H9 (cell line): ENCODE measurements around the gene USP22. TPM values are rescaled to one million over a fixed set of nuclear protein-coding genes. Genes with fewer than 3 reads are reported as not detected.

Experiments used
- DNase-seq: peaks from one replicate; pipeline ENCODE4 v3.0.0-alpha.2; 2017
- H2AFZ ChIP-seq: one replicate; pipeline ENCODE4 v1.6.1; 2013; ENCODE audit warnings: mild to moderate bottlenecking, low read length, control low read depth, moderate library complexity
- H2AK5ac ChIP-seq: 2 replicates; pipeline ENCODE4 v1.6.1; 2013; ENCODE audit warnings: low read length, control low read depth, mixed read lengths; ENCODE audit not compliant: insufficient read length
- H2BK120ac ChIP-seq: one replicate; pipeline ENCODE4 v1.6.1; 2013; ENCODE audit warnings: low read depth, mild to moderate bottlenecking, low read length, control low read depth, inconsistent platforms; ENCODE audit not compliant: poor library complexity, severe bottlenecking
- H2BK12ac ChIP-seq: 2 replicates; pipeline ENCODE4 v1.6.1; 2013; ENCODE audit warnings: low read length, control low read depth, mixed read lengths, low read depth; ENCODE audit not compliant: insufficient read length
- H2BK15ac ChIP-seq: 2 replicates; pipeline ENCODE4 v1.6.1; 2013; ENCODE audit warnings: low read depth, low read length, control low read depth
- H2BK20ac ChIP-seq: one replicate; pipeline ENCODE4 v1.6.1; 2013; ENCODE audit warnings: low read depth, mild to moderate bottlenecking, low read length, control low read depth, inconsistent platforms; ENCODE audit not compliant: poor library complexity, severe bottlenecking
- H2BK5ac ChIP-seq: 2 replicates; pipeline ENCODE4 v1.6.1; 2013; ENCODE audit warnings: low read length, control low read depth, mixed read lengths; ENCODE audit not compliant: insufficient read length
- H3K14ac ChIP-seq: 2 replicates; pipeline ENCODE4 v1.6.1; 2013; ENCODE audit warnings: low read length, control low read depth; ENCODE audit not compliant: insufficient read depth
- H3K18ac ChIP-seq: 2 replicates; pipeline ENCODE4 v1.6.1; 2013; ENCODE audit warnings: low read depth, mild to moderate bottlenecking, mixed read lengths, low read length, control low read depth; ENCODE audit not compliant: insufficient read length
- H3K23ac ChIP-seq: 2 replicates; pipeline ENCODE4 v1.6.1; 2013; ENCODE audit warnings: low read length, control low read depth, mixed read lengths, low read depth; ENCODE audit not compliant: insufficient read length
- H3K23me2 ChIP-seq: 2 replicates; pipeline ENCODE4 v1.6.1; 2013; ENCODE audit warnings: low read depth, mild to moderate bottlenecking, mixed read lengths, low read length, control low read depth; ENCODE audit not compliant: insufficient read length, poor library complexity, severe bottlenecking
- H3K27ac ChIP-seq: 2 replicates; pipeline ENCODE4 v1.5.1; 2013; ENCODE audit warnings: low read length, control low read depth, mixed read lengths, low read depth; ENCODE audit not compliant: insufficient read length
- H3K27me3 ChIP-seq: 2 replicates; pipeline ENCODE4 v1.6.1; 2013; ENCODE audit warnings: low read length, control low read depth, inconsistent platforms; ENCODE audit not compliant: insufficient read depth
- H3K4ac ChIP-seq: 2 replicates; pipeline ENCODE4 v1.6.1; 2013; ENCODE audit warnings: low read depth, mild to moderate bottlenecking, control low read depth, inconsistent platforms, low read length, moderate library complexity
- H3K4me1 ChIP-seq: 2 replicates; pipeline ENCODE4 v1.6.1; 2013; ENCODE audit warnings: low read length, control low read depth, inconsistent platforms; ENCODE audit not compliant: insufficient read depth
- H3K4me2 ChIP-seq: 2 replicates; pipeline ENCODE4 v1.6.1; 2013; ENCODE audit warnings: low read length, control low read depth, mixed read lengths; ENCODE audit not compliant: insufficient read length, insufficient read depth
- H3K56ac ChIP-seq: 2 replicates; pipeline ENCODE4 v1.6.1; 2013; ENCODE audit warnings: low read depth, mild to moderate bottlenecking, mixed read lengths, low read length, control low read depth; ENCODE audit not compliant: insufficient read length
- H3K79me1 ChIP-seq: 2 replicates; pipeline ENCODE4 v1.6.1; 2013; ENCODE audit warnings: low read depth, mild to moderate bottlenecking, moderate library complexity, low read length, control low read depth, inconsistent platforms; ENCODE audit not compliant: insufficient read depth, poor library complexity, severe bottlenecking
- H3K79me2 ChIP-seq: 2 replicates; pipeline ENCODE4 v1.6.1; 2013; ENCODE audit warnings: low read length, control low read depth, inconsistent platforms; ENCODE audit not compliant: insufficient read depth
- H3K9ac ChIP-seq: 2 replicates; pipeline ENCODE4 v1.6.1; 2013; ENCODE audit warnings: low read length, control low read depth, mixed read lengths; ENCODE audit not compliant: insufficient read length; ENCODE audit errors: extremely low read depth
- H3K9me3 ChIP-seq: one replicate; pipeline ENCODE4 v1.6.1; 2013; ENCODE audit warnings: low read depth, low read length, inconsistent platforms; ENCODE audit not compliant: control insufficient read depth
- H3T11ph ChIP-seq: one replicate; pipeline ENCODE4 v1.6.1; 2013; ENCODE audit warnings: mild to moderate bottlenecking, low read length, control low read depth, inconsistent platforms
- H4K20me1 ChIP-seq: one replicate; pipeline ENCODE4 v1.6.1; 2013; ENCODE audit not compliant: control insufficient read depth, insufficient read length, insufficient read depth
- H4K5ac ChIP-seq: 2 replicates; pipeline ENCODE4 v1.6.1; 2013; ENCODE audit warnings: low read depth, mild to moderate bottlenecking, mixed read lengths, low read length, control low read depth; ENCODE audit not compliant: insufficient read length
- H4K8ac ChIP-seq: replicated peaks from 2 replicates; pipeline ENCODE4 v1.6.1; 2013; ENCODE audit warnings: low read length, control low read depth, mixed read lengths, low read depth; ENCODE audit not compliant: insufficient read length
- H4K91ac ChIP-seq: 2 replicates; pipeline ENCODE4 v1.6.1; 2013; ENCODE audit warnings: low read depth, mild to moderate bottlenecking, moderate library complexity, mixed read lengths, low read length, control low read depth; ENCODE audit not compliant: insufficient read length
- H3K27ac Mint-ChIP-seq, 3 experiments: 2 replicates in 2 of 3; 3 replicates in 1 of 3; pipeline ENCODE4 v1.8.0; 2020 to 2021; ENCODE audit warnings: mixed read lengths in 3 of 3, mild to moderate bottlenecking in 1 of 3, moderate library complexity in 1 of 3
- H3K27me3 Mint-ChIP-seq: 2 replicates; pipeline ENCODE4 v1.8.0; 2021; ENCODE audit warnings: low read depth, mild to moderate bottlenecking, moderate library complexity, mixed read lengths
- H3K36me3 Mint-ChIP-seq, 3 experiments: 2 replicates in 2 of 3; 3 replicates in 1 of 3; pipeline ENCODE4 v1.8.0; 2020 to 2021; ENCODE audit warnings: low read depth in 3 of 3, mixed read lengths in 3 of 3; ENCODE audit not compliant: insufficient read depth in 1 of 3
- H3K4me1 Mint-ChIP-seq, 2 experiments: 2 replicates each; pipeline ENCODE4 v1.8.0; 2020; ENCODE audit warnings: mixed read lengths in 2 of 2
- H3K4me3 Mint-ChIP-seq, 2 experiments: 2 replicates in 1 of 2; 3 replicates in 1 of 2; pipeline ENCODE4 v1.8.0; 2020 to 2021; ENCODE audit warnings: mild to moderate bottlenecking in 2 of 2, mixed read lengths in 2 of 2, moderate library complexity in 1 of 2
- H3K9me3 Mint-ChIP-seq, 2 experiments: 2 replicates in 1 of 2; 3 replicates in 1 of 2; pipeline ENCODE4 v1.8.0; 2020; ENCODE audit warnings: mild to moderate bottlenecking in 2 of 2, mixed read lengths in 2 of 2, moderate library complexity in 1 of 2
- CTCF ChIP-seq: fragments of 200-600 bp; sonication (generic); conservative IDR thresholded peaks from 3 replicates; pipeline ENCODE4 v1.8.0; 2021; ENCODE audit warnings: antibody characterized with exemption, mild to moderate bottlenecking
- WGBS: extraction: QIAGEN DNeasy Blood & Tissue Kit; methylation state at CpG from one replicate; pipeline ENCODE4 v1.1.7; 2013; ENCODE audit warnings: missing lambda C conversion rate, low lambda C conversion rate, mixed read lengths; ENCODE audit not compliant: insufficient read length; ENCODE audit errors: extremely low coverage; 5-methylcytosine and 5-hydroxymethylcytosine counted together
- total RNA-seq: library from RNA; stranded (reverse); gene quantifications from 2 replicates; pipeline ENCODE4 v1.2.1, GENCODE V29; 2021

Gene USP22
- total RNA-seq, 1 experiment from 2014 or later = 345 TPM

GRCh38 chr17:21078016-21078780 lies 35.4 kb upstream of the USP22 start:
- no peaks in the 10 kb centered on the region for H3K79me1 ChIP-seq
- no peak overlapping the region for H2BK5ac ChIP-seq
- H3K4me3 Mint-ChIP-seq = no peak overlapping the region
- no peak overlapping the region for H3K23ac ChIP-seq
- H4K91ac ChIP-seq = no peak overlapping the region
- no peak for TF ChIP-seq CTCF
- H2BK120ac ChIP-seq = no peak overlapping the region
- H3K18ac ChIP-seq = no peak overlapping the region
- H2AK5ac ChIP-seq = no peak overlapping the region
- no peak overlapping the region for H3K9ac ChIP-seq
- WGBS = no CpG with 5 or more reads among the region's 11 CpGs
- H3K4ac ChIP-seq = no peak overlapping the region
- no peak overlapping the region for H3K56ac ChIP-seq
- no peaks in the 10 kb centered on the region for H3K27me3 ChIP-seq
- H2BK20ac ChIP-seq = no peak overlapping the region
- no peak overlapping the region for H3K14ac ChIP-seq
- H3K4me1 Mint-ChIP-seq = peaks cover 19 to 31% of the 10 kb centered on the region in 2 experiments
- H2AFZ ChIP-seq = no peak overlapping the region
- H3K23me2 ChIP-seq = no peaks in the 10 kb centered on the region
- H3K9me3 ChIP-seq = no peaks in the 10 kb centered on the region
- no peak for DNase-seq
- peaks cover 0 to 12% (median 2%) of the 10 kb centered on the region in 3 experiments; a peak in 4 of 7 replicates for H3K36me3 Mint-ChIP-seq
- H4K20me1 ChIP-seq = no peaks in the 10 kb centered on the region
- H2BK12ac ChIP-seq = no peak overlapping the region
- no peaks in the 10 kb centered on the region for H3K79me2 ChIP-seq
- H4K5ac ChIP-seq = no peak overlapping the region
- no peak overlapping the region for H3K27ac Mint-ChIP-seq
- no peak overlapping the region for H4K8ac ChIP-seq
- H3T11ph ChIP-seq = no peak overlapping the region
- H3K27ac ChIP-seq = no peak overlapping the region
- H2BK15ac ChIP-seq = no peak overlapping the region
- H3K27me3 Mint-ChIP-seq = peaks cover 2% of the 10 kb centered on the region; the same call in 1 of the 2 replicates
- H3K9me3 Mint-ChIP-seq = peaks cover 13 to 16% of the 10 kb centered on the region in 2 experiments; a peak in 4 of 5 replicates
- H3K4me2 ChIP-seq = no peak overlapping the region
- H3K4me1 ChIP-seq = no peaks in the 10 kb centered on the region
